Effector CD4-positive, alpha-beta T cell (primary cell): ENCODE measurements around the gene C6orf132.
A peak's percentile ranks its signal among the peaks of the same experiment; 100 is the strongest.

ENCODE experiments used
- DNase-seq: peaks from one replicate; pipeline ENCODE4 v3.0.0-alpha.2; 2020

Gene C6orf132

GRCh38 chr6:42104095-42104803 is 38.2 kb downstream of the C6orf132 start:
- DNase-seq, result peak; percentile 46

DNA sequence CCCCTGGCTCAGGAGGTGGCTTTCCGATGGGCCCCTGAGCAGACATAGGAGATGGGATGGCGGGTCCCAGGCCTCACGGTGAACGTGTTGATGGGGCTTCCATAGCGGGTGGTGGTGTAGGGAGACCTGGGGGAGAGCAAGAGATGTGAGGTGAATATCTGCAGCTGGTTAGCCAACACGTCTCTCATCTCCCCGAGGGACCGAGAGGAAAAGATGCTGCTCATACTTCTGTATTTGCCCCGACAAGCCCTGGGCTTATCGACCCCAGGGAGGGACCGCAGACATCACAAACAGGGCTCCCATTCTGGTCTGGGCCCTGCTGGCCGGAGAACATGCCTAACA is 38.7 kb downstream of the C6orf132 start:
- DNase-seq, result no peak

- DNase-seq, result no peak
These were observed 39.2 kb downstream of the C6orf132 start for GRCh38 chr6:42103216-42103615.

- no peak for DNase-seq
These were observed 41.2 kb downstream of the C6orf132 start for GRCh38 chr6:42101186-42101657.

GRCh38 chr6:42100029-42100901 is 42.2 kb downstream of the C6orf132 start:
- no peak for DNase-seq

GRCh38 chr6:42099340-42100028 is 42.9 kb downstream of the C6orf132 start:
- no peak for DNase-seq

GRCh38 chr6:42095776-42096541 is 46.5 kb downstream of the C6orf132 start:
- DNase-seq, result no peak

DNA sequence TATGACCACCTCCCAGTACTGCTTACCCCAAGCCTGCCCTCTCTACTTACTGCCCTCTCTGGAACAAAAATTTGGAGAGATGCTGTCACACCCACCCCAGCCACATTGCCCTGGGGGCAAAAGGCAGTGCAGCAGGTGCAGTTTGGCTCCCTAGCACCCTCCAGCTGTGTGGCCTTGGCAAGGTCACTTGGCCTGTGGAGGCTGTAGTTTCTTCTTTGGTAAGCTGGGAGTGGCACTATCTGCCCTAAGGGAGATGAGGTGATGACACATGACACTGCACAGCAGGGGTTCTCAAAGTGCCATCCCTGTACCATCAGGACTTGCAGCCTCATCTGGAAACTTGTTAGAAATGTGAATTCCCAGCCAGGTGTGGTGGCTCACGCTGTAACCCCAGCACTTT is 47.3 kb downstream of the C6orf132 start:
- DNase-seq, result no peak

GRCh38 chr6:42093582-42094329 is 48.7 kb downstream of the C6orf132 start:
- no peak for DNase-seq

DNA sequence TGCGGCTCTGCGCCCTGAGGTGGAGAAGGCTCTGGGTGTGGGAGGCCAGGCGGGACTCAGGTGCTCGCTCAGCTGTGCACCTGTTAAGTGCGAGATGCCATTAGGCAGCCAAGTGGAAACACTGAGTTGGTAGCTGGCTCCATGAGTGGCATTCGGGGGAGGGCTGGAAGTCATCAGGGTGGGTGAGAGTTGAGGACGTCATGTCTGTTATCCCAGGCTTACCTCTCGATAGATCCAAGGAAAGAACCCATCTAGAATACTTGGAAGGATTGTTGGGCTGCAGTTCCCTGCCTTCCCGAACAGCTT is 50.7 kb downstream of the C6orf132 start:
- no peak for DNase-seq

DNA sequence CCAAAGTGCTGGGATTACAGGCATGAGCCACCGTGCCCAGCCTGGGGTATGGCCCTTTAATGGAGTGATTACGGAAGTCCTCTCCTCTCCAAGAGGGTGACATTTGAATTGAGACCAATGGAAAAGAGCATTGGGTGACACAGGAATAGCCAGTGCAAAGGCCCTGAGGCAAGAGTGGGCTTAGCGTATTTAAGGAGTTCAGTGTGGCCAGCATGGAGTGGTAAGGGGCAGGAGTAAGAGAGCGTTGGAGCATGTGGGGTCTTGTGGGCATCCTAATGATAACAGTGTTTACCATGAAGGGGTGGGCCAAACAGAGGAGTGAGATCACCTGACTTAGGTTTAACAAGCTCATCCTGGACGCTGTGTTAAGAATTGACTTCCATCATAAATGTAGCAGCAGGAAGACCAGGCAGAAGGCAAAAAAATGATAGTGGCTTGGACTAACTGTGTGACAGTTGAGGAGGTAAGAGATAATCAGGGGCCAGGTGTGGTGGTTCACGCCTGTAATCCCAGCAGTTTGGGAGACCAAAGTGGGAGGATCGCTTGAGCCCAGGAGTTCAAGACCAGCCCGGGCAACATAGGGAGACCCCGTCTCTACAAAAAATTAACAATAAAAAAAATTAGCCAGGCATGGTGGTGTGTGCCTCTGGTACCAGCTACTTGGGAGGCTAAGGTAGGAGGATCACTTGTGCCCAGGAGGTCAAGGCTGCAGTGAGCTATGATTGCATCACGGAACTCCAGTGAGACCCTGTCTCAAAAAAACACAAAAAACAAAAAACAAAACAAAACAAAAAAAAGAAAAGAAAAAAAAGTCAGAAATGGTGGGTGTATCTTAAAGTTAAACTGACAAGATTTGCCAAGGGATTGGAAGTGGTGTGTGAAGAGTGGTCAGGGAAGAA is 51.4 kb downstream of the C6orf132 start:
- no peak for DNase-seq

GRCh38 chr6:42088101-42088591 is 54.3 kb downstream of the C6orf132 start:
- DNase-seq, result no peak

DNA sequence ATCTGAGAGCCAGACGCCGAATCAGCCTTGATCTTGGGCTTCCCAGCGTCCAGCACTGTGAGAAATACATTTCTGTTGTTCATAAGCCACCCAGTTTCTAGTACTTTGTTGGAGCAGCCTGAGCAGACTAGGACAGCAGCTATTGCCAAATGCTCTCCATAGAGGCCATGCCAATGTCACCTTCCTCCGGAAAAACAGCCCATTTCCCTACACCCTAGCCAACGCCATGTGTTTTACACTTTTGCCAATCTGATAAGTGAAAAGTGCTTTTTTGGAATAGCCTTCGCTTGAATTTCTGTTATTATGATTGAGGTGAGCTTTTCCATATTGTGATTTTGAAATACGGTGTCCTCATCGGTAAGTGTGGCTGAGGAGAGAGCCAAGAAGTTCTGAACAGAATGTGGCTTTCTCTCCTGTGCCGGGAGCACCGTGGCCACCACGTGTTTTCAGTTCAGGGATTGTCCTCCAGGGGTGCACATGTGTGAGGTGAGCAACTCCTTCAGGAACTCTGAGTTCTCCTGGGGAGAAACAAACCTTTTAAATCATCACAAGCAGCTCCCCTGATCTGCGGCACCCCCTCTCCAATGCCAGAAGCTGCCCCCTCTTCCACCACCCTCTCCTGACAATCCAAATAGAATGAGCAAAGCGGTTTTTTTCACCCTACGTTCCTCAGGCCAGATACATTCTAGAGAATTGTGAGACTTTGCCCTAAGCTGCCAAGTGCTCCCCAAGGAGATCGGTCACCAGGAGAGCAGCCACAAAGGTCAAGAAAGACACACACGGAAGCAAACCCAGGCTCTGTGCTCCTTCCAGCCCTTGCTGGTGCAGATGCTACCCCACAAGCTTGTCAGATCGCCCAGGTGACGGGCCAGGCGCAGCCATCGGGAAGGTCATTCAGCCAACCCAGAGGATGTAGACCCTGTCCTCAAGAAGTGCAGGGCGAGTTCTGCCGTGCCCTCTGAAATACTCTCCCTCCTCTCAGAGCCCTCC is 56.1 kb downstream of the C6orf132 start:
- DNase-seq, result no peak

DNA sequence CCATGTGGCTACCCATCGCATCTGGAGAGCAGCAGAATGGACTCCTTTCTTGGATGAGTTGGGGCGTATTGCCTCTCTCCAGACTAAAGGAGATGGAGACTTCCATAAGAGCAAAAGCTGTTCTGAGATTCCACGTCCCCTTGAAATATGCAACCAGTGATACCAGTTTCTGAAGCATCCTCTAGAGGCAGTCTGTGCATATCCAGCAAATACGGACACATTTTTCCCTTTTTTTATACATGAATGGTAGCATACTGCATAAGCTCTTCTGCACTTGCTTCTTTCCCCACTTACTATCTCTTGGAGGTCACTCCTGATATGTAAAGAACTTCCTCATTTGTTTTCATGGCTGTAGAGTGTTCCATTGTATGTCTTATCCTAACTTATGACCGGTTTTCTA is 57.5 kb downstream of the C6orf132 start:
- no peak for DNase-seq

DNA sequence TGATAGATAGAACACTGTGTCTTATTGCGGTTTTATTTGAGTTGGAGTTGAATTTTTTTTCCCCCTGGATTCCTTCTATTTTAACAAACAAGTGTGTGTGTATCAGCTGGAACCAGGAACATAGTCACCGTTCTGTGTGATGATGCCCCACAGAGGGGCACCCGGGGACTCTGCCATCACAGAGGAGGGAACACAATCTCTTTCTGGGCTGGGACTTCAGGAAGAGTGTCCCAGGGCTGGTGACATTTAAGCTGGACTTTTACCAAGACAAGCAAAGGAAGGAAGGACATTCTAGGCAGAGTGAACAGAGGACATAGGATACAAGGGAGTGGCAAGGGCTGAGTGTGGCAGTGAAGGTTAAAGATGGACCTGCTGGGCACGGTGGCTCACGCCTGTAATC is 58.9 kb downstream of the C6orf132 start:
- DNase-seq, result no peak

GRCh38 chr6:42079941-42080464 is 62.4 kb downstream of the C6orf132 start:
- DNase-seq, result no peak

DNA sequence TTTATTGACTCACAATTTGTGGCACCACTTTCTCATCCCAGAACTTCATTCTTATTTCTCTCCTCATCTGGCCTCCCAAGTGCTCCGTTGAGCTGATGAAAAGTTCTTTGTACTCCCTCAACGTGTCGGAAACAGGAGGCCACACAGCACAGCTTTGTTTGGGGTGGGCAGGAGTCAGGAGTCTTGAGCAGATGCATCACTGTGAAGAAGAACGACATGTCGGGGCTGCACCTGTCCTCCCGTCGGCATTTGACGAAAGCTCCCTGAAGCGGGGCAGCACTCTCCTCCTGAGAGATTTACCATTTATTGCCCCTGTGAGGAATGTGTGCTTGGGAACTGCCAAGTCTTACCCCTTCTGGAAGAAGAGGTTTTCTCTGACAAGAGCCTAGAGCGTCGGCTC is 64.0 kb downstream of the C6orf132 start:
- no peak for DNase-seq

DNA sequence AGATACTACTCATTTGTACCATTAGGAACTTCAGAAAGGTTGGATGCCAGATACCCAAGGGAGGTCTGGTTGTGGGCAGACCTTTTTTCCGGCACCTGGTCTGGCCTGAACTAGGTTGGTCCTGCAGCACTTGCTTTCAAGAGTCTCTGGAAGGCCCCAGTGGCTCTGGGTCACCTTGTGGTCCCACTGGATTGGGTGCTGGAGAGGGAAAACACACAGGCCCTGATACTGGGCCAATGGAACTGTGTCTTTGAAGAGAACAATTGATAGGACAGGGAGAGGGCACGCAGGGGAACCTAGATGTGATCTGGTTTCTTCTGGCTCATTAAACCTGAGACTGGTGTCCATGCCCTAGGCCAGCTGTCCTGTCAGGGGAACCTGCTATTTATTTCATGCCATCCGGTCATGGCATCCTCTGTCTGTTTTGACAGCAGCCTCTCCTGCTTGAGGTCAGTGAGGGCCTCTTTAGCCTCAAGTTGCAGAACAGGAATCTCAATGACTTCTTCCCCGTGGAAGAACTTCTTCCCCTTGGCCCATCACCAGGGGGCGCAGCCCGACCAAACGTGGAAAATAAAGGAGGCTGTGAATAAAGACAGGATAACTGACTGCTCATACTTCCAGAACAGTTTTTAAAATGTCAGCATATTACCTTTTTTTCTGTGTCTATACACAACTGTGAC is 67.1 kb downstream of the C6orf132 start:
- DNase-seq, result peak; percentile 18

- no peak for DNase-seq
These were observed 69.1 kb downstream of the C6orf132 start for GRCh38 chr6:42073287-42073686.
